ENCODE results near the gene YIPF3.
A peak's percentile ranks its signal among the peaks of the same experiment; 100 is the strongest.
"Not testable (repeated sequence)": the region's sequence is repeated elsewhere in the genome, so short reads cannot be mapped to it uniquely, and the experiment has no call there.

Gene YIPF3

GRCh38 chr6:43516697-43517504, at the start of gene YIPF3, which contains the start of gene POLR1C:
Gene YIPF3 (minus strand): TSS chr6:43516926. CDS start chr6:43516807, 119 bp downstream.
Gene POLR1C (plus strand): TSS chr6:43517089. CDS start chr6:43517110, 21 bp downstream.
- DNase-seq (ENCODE audit: low spot score): peak; percentile 98

GRCh38 chr6:43559328-43559727, 42.6 kb upstream of the YIPF3 start:
- no peak for DNase-seq (ENCODE audit: low spot score)

- DNase-seq (ENCODE audit: low spot score): not testable (repeated sequence)
Measured at GRCh38 chr6:43557620-43558019, 40.9 kb upstream of the YIPF3 start.

DNA sequence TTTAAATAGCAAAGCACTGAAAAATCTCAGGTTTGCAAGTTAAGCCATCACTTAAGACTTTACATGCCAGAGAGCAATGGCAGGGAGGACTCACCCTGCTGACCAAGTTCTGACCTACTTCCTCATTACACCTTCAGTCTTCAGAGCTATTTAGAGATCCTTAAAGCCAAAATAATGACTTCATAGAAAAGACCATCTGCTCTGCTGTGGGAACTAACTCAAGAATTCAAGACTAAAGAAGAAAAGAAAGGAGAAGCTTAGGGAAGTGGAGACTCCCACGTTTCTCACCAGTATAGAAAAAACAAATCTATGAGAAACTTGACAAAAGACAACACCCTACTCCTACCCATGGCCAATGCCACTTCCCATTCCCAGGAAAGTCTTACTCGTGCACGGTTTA, 30.5 kb upstream of the YIPF3 start:
- DNase-seq (ENCODE audit: low spot score): no peak

DNA sequence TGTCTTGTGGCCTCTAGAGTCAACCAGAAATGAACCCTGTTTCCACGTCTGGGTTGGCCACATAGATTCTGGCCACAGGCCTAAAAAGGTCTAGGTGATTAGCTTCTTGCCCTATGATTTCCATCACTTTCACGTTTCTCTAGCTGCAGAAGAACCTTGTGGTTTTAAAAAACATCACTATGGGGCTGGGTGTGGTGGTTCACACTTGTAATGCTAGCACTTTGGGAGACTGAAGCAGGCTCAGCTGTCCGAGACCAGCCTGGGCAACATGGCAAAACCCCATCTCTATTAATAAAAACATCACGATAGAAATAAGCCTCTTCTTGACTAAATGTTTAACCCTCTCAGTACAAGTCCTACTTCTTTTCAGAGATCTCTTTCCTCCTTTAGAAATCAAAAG, 27.7 kb upstream of the YIPF3 start:
- no peak for DNase-seq (ENCODE audit: low spot score)

DNA sequence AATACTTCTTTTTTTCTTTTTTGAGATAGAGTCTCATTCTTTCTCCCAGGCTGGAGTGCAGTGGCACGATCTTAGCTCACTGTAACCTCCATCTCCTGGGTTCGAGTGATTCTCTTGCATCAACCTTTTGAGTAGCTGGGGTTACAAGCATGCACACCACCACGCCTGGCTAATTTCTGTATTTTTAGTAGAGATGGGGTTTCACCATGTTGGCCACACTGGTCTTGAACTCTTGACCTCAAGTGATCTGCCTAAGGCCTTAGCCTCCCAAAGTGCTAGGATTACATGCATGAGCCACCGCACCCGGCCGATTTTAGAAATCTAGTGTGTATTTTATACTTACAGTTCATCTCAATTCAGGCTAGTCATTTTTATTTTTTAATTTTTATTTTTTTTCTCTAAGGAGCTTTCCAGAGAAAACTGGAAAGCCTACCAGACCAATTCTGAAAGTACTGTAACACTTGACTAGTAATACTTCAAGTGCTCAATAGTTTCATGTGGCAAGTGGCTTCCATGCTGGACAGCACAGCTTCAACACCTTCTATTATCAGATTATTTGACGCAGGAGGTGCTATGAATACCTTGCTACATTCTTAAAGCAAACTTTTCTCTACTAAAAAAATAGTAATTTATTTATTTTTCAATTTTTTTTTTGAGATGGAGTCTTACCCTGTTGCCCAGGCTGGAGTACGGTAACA, 25.2 kb upstream of the YIPF3 start:
- DNase-seq (ENCODE audit: low spot score): no peak

- no peak for DNase-seq (ENCODE audit: low spot score)
Measured at GRCh38 chr6:43540507-43540906, 23.8 kb upstream of the YIPF3 start.

DNA sequence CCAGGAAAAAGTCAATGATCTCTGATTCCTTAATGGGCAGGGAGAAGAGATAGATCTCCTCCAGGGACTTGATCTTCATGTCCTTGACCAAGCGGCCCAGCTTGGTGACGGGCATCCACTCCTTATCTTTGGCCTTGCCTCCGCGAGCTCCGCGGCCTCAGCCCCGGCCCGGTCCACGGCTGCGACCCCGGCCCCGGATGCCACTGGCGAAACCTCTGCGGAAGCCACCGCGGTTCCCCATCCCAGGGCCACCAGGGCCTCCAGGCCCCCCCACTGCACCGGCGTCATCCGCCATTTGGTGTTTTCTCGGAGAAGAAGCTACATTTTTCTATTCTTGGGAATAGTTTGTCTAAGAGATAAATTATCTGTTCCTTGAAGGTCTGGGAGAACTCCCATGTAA, 22.7 kb upstream of the YIPF3 start:
- not testable (repeated sequence) for DNase-seq (ENCODE audit: low spot score)

DNA sequence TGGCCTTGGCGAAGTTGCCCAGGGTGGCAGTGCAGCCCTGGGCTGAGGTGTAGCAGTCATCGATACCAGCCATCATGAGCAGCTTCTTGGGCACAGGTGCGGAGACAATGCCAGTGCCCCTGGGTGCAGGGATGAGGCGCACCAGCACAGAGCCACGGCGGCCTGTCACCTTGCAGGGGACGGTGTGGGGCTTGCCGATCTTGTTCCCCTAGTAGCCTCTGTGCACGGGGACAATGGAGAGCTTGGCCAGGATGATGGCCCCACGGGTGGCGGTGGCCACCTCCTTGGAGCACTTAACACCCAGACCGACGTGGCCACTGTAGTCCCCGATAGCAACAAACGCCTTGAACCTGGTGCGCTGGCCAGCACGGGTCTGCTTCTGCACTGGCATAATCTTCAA, 22.3 kb upstream of the YIPF3 start:
- not testable (repeated sequence) for DNase-seq (ENCODE audit: low spot score)

DNA sequence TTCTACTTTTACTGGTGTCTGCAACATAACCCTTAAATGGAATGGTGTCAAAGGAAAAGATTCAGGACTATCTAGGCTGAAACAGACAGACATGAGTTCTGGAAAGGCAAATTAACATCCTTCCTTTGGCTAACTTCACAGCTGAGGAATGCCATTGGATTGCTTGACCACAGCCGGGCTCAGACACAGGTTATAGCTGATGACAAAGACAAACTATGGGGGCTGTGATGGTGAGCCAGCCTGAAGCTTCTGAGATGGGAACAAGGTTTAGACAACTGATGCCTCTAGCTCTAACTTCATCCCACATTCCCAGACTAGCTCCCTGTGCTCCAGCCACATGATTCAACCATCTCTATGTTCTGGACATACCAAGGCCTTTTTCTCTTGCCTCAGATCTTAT, 15.5 kb upstream of the YIPF3 start:
- DNase-seq (ENCODE audit: low spot score): no peak

DNA sequence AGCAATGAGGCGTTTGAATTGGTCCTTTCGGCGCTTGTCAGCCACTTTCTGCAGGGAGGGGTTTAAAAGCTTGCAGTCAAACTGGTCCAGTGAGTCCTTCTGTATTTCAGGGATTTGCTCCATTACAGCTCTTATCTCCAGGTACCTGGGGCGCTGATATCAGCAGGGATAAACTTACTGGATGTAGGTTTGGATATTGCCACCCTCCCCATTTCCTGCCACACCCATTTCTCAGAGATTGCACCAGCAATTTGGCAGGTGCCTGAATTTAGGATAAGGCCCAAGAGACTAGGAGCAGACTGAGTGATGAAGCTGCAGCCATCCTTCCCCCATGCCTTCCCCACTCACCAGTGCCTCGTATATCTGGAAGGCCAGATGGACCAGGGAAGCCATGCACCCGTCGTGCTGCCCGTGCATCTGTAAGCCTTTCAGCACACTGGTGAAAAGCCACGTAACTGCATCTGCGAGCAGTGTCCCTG, 7.8 kb upstream of the YIPF3 start:
- DNase-seq (ENCODE audit: low spot score): no peak

- DNase-seq (ENCODE audit: low spot score): no peak
Measured at GRCh38 chr6:43523284-43523683, 6.6 kb upstream of the YIPF3 start.

DNA sequence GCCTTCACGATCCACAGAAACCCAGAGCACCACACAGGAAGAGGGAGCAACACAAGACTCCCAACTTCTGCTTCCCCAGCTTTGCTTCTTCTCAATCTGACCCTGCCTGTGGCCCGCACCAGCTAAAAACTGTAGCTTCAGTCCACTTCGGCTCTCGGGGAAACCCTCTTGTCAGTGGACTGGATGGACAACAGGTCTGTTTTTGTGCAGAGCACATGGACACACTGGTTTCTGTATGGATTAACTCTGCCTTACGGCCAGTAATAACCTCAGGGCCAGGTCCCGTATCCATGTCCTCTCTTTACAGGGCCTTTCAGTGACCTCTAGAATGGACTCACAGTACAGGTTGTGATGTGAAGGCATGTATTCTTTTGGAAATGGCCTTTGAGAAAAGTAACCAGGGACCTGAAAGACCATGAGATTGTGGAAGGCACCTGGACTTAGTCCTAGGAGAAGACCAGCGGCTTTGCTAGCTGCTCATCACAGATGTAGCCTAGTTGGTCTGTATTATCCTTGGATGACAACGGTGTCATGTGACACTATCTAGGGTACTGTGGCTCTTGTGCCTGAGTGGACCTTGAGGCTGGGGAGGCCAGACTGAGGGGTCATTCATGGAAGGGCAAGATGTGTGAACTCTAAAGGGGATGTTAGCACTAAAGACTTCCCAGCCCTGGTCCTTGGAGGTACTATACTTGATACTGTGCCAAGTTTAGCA, 6.0 kb upstream of the YIPF3 start:
- no peak for DNase-seq (ENCODE audit: low spot score)

- no peak for DNase-seq (ENCODE audit: low spot score)
Measured at GRCh38 chr6:43521836-43522235, 5.1 kb upstream of the YIPF3 start.

GRCh38 chr6:43520097-43520496, 3.4 kb upstream of the YIPF3 start:
- DNase-seq (ENCODE audit: low spot score): no peak

DNA sequence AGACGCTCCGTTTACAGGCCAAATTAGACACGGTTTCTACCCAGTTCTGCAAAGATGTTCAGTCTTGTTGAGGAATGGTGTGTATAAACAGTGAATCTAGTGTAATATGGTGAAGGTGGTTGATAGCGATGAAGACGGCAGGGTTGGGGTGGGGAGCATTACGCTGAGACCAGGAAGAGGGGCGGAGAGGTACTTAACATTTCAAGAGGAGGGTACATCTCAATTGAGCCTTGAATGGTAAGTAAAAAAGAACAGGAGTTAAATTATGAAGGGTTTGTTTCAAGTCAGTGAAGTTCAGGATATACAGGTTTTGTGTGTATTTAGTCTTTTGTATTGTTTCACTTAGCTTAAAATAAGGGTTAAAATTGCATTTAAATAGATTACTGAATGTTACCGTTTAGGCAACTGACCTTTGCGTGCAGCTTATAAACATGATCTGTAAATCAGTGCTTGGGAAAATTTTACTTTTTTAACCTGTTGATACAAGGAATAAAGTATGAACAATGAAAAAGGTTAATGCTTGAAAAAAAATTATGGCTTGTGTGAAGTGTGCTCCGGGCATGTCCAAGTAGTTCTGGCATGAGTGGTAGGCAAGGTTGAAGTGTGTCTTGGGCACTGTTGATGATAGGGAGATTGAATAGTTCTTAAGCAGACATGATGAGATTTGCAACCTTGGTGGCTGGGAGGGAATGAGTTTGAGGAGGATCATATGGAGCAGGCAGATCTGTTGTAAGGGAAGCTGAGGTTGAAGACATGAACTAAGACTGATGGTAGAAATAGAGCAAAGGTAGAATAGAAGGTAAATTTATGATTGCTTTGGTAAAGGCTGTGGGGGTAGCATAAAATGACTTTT, 1.0 kb upstream of the YIPF3 start:
- peak; percentile 46 for DNase-seq (ENCODE audit: low spot score)

GRCh38 chr6:43516367-43516696, 394 bp downstream of the YIPF3 start:
- DNase-seq (ENCODE audit: low spot score): no peak

DNA sequence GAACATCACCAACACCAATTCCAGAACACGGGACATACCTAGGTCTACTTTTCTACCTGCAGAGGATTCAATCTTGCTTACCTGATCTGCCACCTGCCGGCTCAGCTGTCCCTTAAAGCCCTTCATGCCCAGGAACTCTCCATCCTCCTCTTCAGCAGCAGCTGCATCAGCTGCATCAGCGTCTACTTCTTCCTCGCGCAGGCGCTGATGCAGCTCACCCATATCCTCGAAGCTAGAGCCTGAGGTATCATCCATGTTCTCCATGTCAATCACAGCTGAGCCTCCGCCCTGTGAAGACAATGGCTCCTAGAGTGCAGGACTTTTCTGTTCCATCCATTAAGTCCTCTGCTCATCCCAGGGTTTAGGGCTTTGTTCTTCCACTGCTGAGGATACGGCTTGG, 918 bp downstream of the YIPF3 start:
- DNase-seq (ENCODE audit: low spot score): no peak

- no peak for DNase-seq (ENCODE audit: low spot score)
Measured at GRCh38 chr6:43511824-43512415, 4.8 kb downstream of the YIPF3 start.

GRCh38 chr6:43510827-43511163, 5.9 kb downstream of the YIPF3 start:
- DNase-seq (ENCODE audit: low spot score): no peak

- peak; percentile 84 for DNase-seq (ENCODE audit: low spot score)
Measured at GRCh38 chr6:43509984-43510826, 6.5 kb downstream of the YIPF3 start, which contains the start of gene LRRC73. Gene LRRC73 (minus strand): TSS chr6:43510346. CDS start chr6:43509785, 561 bp downstream.
